Uterus (tissue), 4 donors: ENCODE results near the gene GOLT1A. TPM values are rescaled to one million over a fixed set of nuclear protein-coding genes. Genes with fewer than 3 reads are reported as not detected.

ENCODE experiments used
- DNase-seq, 2 donors: peaks; one replicate each; pipeline ENCODE4 v3.0.0-alpha.2; 2019 to 2020
- H3K27ac ChIP-seq, 2 donors: fragments of 200-600 bp; sonication (generic); 1 replicate in 1 of 2; 2 replicates in 1 of 2; pipeline ENCODE4 v1.5.1; 2016 to 2018
- H3K27me3 ChIP-seq, 2 donors: fragments of 200-600 bp; sonication (generic); one replicate each; pipeline ENCODE4 v1.5.1; 2018 to 2019; ENCODE audit warnings: control low read depth in 1 of 2
- H3K36me3 ChIP-seq, 2 donors: fragments of 200-600 bp; sonication (generic); one replicate each; pipeline ENCODE4 v1.5.1; 2019; ENCODE audit warnings: control low read depth in 1 of 2
- H3K4me1 ChIP-seq, 2 donors: fragments of 200-600 bp; sonication (generic); one replicate each; pipeline ENCODE4 v1.5.1; 2018 to 2019; ENCODE audit warnings: control low read depth in 1 of 2
- H3K4me3 ChIP-seq, 2 donors: fragments of 200-600 bp; sonication (generic); 1 replicate in 1 of 2; 2 replicates in 1 of 2; pipeline ENCODE4 v1.5.1; 2018 to 2019; ENCODE audit warnings: mild to moderate bottlenecking in 1 of 2
- H3K9me3 ChIP-seq, 2 donors: fragments of 200-600 bp; sonication (generic); one replicate each; pipeline ENCODE4 v1.5.1; 2019; ENCODE audit warnings: control low read depth in 1 of 2
- CTCF ChIP-seq, 4 experiments: fragments of 200-600 bp in 2 of 4; fragments of 450-650 bp in 2 of 4; sonication (generic) in 2 of 4; IDR thresholded peaks; one replicate each; pipeline ENCODE4 v1.5.1; 2016 to 2019; ENCODE audit warnings: antibody characterized with exemption in 4 of 4, mild to moderate bottlenecking in 2 of 4, moderate library complexity in 1 of 4
- POLR2A ChIP-seq, 2 donors: fragments of 450-650 bp; IDR thresholded peaks; one replicate each; pipeline ENCODE4 v1.6.1; 2016; ENCODE audit warnings: antibody characterized with exemption in 2 of 2, mild to moderate bottlenecking in 1 of 2, moderate library complexity in 1 of 2
- intact Hi-C: fragments of 100-400 bp; cut with DNase I; formaldehyde crosslinking; loops from one replicate; pipeline ENCODE4 v1.15.1; 2023; ENCODE audit warnings: low total_unique reads
- total RNA-seq, 4 donors: library from RNA; depleted of rRNA in 3 of 4; stranded (reverse); fragments of >200 nt in 3 of 4; gene quantifications; one replicate each; pipeline versions ENCODE4 v1.1.0 to v1.2.4, GENCODE V29; 2014 to 2023
- donor health status: DM: yes; HTN: yes; CAD: no.

The GOLT1A gene
- total RNA-seq, 4 donors from 2014 or later: 0.52 TPM; not detected in 3

- peak; percentile 43 to 52 for DNase-seq
These were observed 23.3 kb downstream of the GOLT1A start for GRCh38 chr1:204190212-204191211.

GRCh38 chr1:204188959-204189639, 24.7 kb downstream of the GOLT1A start:
- DNase-seq: no peak
- no peak for TF ChIP-seq CTCF (IDR thresholded peaks at IDR 0.05)
- TF ChIP-seq POLR2A (IDR thresholded peaks at IDR 0.05): no peak
- H3K27ac ChIP-seq: no peak overlapping the region
- peaks cover 0 to 4% of the 10 kb centered on the region in 2 donors for H3K4me1 ChIP-seq
- H3K36me3 ChIP-seq: no peaks in the 10 kb centered on the region
- intact Hi-C loops: no loop called here
- no peaks in the 10 kb centered on the region for H3K9me3 ChIP-seq
- no peak overlapping the region for H3K4me3 ChIP-seq
- no peaks in the 10 kb centered on the region for H3K27me3 ChIP-seq

More at GRCh38 chr1:204190212-204191211, 23.3 kb downstream of the GOLT1A start:
- no peak for TF ChIP-seq POLR2A (IDR thresholded peaks at IDR 0.05)
- no peak for TF ChIP-seq CTCF (IDR thresholded peaks at IDR 0.05)
- no peaks in the 10 kb centered on the region for H3K9me3 ChIP-seq
- H3K4me3 ChIP-seq: peak overlapping the region in 1 of 2 donors; percentile 17
- H3K4me1 ChIP-seq: peaks cover 0 to 4% of the 10 kb centered on the region in 2 donors
- H3K36me3 ChIP-seq: no peaks in the 10 kb centered on the region
- H3K27me3 ChIP-seq: no peaks in the 10 kb centered on the region
- intact Hi-C loops: no loop called here
- H3K27ac ChIP-seq: peak overlapping the region in 1 of 2 donors; percentile 71

GRCh38 chr1:204186597-204186996, 27.2 kb downstream of the GOLT1A start:
- H3K27ac ChIP-seq: no peak overlapping the region
- no peaks in the 10 kb centered on the region for H3K36me3 ChIP-seq
- no peak for TF ChIP-seq POLR2A (IDR thresholded peaks at IDR 0.05)
- no peak for TF ChIP-seq CTCF (IDR thresholded peaks at IDR 0.05)
- intact Hi-C loops: no loop called here
- peaks cover 0 to 4% of the 10 kb centered on the region in 2 donors for H3K4me1 ChIP-seq
- H3K27me3 ChIP-seq: no peaks in the 10 kb centered on the region
- no peak for DNase-seq
- no peaks in the 10 kb centered on the region for H3K9me3 ChIP-seq
- no peak overlapping the region for H3K4me3 ChIP-seq

GRCh38 chr1:204181116-204181515, 32.7 kb downstream of the GOLT1A start:
- Histone ChIP-seq H3K4me1 (no peaks in the 10 kb centered on the region), H3K9me3 (no peaks in the 10 kb centered on the region), H3K27me3 (no peaks in the 10 kb centered on the region), H3K27ac (no peak overlapping the region), H3K36me3 (no peaks in the 10 kb centered on the region), H3K4me3 (no peak overlapping the region)
- intact Hi-C loops: no loop called here
- TF ChIP-seq POLR2A (IDR thresholded peaks at IDR 0.05) (no peak), CTCF (IDR thresholded peaks at IDR 0.05) (no peak)
- DNase-seq: no peak

- Histone ChIP-seq H3K9me3 (no peaks in the 10 kb centered on the region), H3K27me3 (no peaks in the 10 kb centered on the region), H3K4me3 (no peak overlapping the region), H3K4me1 (no peaks in the 10 kb centered on the region), H3K27ac (no peak overlapping the region), H3K36me3 (no peaks in the 10 kb centered on the region)
- intact Hi-C loops: no loop called here
- DNase-seq: no peak
- TF ChIP-seq CTCF (IDR thresholded peaks at IDR 0.05) (no peak), POLR2A (IDR thresholded peaks at IDR 0.05) (no peak)
These were observed 33.7 kb downstream of the GOLT1A start for GRCh38 chr1:204180133-204180532.
